EH (cell line): ENCODE measurements around the gene TARM1.

Source experiments
- DNase-seq: peaks from one replicate; pipeline ENCODE4 v3.0.0-alpha.2; 2015; ENCODE audit warnings: low read depth

Gene TARM1

GRCh38 chr19:54030895-54031586, 50.1 kb downstream of the TARM1 start:
- DNase-seq, result peak; percentile 32

DNA sequence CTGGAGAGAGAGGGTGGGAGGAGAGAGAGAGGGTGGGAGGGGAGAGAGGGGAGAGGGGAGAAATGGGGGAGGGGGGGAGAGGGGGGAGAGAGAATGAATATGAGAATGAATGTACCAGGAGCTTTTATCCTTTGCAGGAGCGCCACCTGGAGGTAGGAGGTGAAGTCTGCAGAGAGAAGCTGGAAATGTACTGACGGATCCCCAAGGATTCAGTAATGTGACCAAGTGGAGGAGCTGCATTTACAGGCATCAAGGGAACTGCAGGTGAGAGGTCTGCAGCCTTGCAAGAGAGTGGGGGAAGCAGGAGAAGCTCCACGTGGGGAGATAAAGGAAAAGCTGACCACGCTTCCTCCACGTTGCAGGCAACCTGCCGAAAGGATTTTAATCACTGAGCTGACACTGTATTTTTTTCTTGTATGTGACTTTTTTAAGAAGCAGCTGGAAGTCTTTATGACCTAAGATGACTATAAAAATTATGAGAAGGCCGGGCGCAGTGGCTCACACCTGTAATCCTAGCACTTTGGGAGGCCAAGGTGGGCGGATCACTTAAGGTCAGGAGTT, 51.2 kb downstream of the TARM1 start:
- peak; percentile 69 for DNase-seq

- no peak for DNase-seq
Observed at GRCh38 chr19:54029301-54029700, 51.9 kb downstream of the TARM1 start.

DNA sequence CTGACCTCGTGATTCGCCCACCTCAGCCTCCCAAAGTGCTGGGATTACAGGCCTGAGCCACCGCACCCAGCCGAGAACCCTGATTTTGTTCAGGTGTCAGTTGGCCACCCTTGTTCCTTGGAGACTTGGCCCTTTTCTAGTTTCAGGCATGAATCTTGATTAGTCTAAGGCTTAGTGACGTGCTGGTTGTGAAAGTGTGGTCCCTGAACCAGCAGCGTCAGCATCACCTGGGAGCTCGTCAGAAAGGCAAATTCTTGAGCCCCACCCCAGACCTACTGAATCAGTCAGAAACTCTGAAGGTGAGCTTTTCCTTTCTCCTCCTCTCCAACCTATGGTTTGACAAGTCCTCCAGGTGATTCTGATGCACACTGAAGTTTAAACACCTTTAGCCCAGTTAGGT, 54.5 kb downstream of the TARM1 start:
- no peak for DNase-seq

DNA sequence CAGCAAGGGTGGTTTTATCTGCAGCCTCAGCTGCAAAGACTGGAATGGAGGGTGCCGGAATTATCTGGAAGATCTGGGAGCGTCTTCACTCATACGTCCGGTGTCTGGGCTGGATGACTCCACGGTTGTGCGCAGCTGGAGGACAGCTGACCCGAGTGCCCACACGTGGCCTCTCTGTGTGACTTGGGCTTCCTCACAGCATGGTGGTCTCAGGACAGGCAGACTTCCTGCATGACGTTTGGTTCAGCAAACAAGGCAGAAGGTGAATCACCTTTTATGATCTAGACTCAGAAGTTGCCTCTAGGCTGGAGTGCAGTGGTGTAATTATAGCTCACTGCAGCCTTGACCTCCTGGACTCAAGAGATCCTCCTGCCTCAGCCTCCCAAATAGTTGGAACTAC, 56.5 kb downstream of the TARM1 start:
- no peak for DNase-seq

DNA sequence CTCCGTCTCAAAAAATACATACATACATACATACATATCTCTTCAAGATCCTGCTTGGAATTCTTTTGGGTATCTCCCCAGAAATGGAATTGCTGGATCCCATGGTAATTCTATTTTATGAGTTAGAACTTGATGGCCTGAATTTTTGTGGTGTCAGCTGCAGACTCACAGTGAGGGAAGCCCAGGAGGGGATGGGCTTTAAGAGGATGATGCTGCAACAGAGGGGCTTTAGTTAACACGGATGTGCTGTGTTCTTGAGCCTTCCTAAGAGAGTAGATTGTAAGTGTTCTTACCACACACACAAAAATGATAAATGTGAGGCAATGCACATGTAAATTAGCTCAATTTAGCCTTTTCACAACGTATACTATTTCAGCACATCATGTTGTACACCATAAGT, 58.0 kb downstream of the TARM1 start:
- peak; percentile 42 for DNase-seq

GRCh38 chr19:54021932-54022331, 59.2 kb downstream of the TARM1 start:
- no peak for DNase-seq

DNA sequence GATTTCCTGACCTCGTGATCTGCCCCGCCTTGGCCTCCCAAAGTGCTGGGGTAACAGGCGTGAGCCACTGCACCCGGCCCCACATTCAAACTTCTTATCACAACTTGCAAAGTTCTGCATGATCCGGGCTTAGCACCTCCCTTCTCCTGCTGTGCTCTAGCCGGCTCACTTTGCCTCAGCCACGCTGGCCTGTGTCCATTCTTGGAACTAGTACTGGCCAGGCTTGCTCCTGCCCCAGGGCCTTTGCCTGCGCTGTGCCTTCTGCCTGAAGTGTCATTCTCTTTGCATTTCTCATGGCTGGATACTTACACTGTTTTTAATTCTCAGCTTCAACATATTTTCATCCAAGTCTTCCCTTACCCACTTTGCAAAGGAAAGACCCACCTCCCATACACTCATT, 59.8 kb downstream of the TARM1 start:
- no peak for DNase-seq
